Gastroesophageal sphincter (tissue), 4 donors: ENCODE results near the gene ABCA1. TPM values are rescaled to one million over a fixed set of nuclear protein-coding genes. Genes with fewer than 3 reads are reported as not detected.
"Not testable (repeated sequence)": the region's sequence is repeated elsewhere in the genome, so short reads cannot be mapped to it uniquely, and the experiment has no call there.

Source experiments
- ATAC-seq: fragments of 150-250 bp; one replicate; pipeline ENCODE4 v1.9.1; 2016; ENCODE audit warnings: mild to moderate bottlenecking, moderate library complexity
- H3K27ac ChIP-seq, 4 donors: fragments of 200-600 bp; sonication (generic) in 3 of 4; 1 replicate in 3 of 4; 2 replicates in 1 of 4; pipeline ENCODE4 v1.5.1; 2016 to 2019
- H3K27me3 ChIP-seq: fragments of 200-600 bp; sonication (generic); one replicate; pipeline ENCODE4 v1.5.1; 2019
- H3K36me3 ChIP-seq, 2 donors: fragments of 200-600 bp; sonication (generic); one replicate each; pipeline ENCODE4 v1.5.1; 2019; ENCODE audit warnings: control low read depth in 1 of 2
- H3K4me1 ChIP-seq, 3 donors: fragments of 200-600 bp; sonication (generic); 1 replicate in 2 of 3; 2 replicates in 1 of 3; pipeline ENCODE4 v1.5.1; 2016 to 2019; ENCODE audit warnings: control low read depth in 2 of 3
- H3K4me3 ChIP-seq, 2 donors: fragments of 200-600 bp; sonication (generic); one replicate each; pipeline ENCODE4 v1.5.1; 2019; ENCODE audit warnings: mild to moderate bottlenecking in 1 of 2, moderate library complexity in 1 of 2
- H3K9me3 ChIP-seq, 3 donors: fragments of 200-600 bp; sonication (generic); one replicate each; pipeline ENCODE4 v1.5.1; 2017 to 2019; ENCODE audit warnings: control low read depth in 2 of 3
- CTCF ChIP-seq, 4 experiments: fragments of 200-600 bp in 2 of 4; fragments of 450-650 bp in 2 of 4; sonication (generic) in 1 of 4; IDR thresholded peaks; one replicate each; pipeline ENCODE4 v1.5.1; 2017 to 2019; ENCODE audit warnings: antibody characterized with exemption in 4 of 4, mild to moderate bottlenecking in 2 of 4, moderate library complexity in 2 of 4
- EP300 ChIP-seq: sonication (generic); formaldehyde crosslinking; IDR thresholded peaks from one replicate; pipeline ENCODE4 v1.6.1; 2017; ENCODE audit warnings: antibody characterized with exemption, mild to moderate bottlenecking
- POLR2A ChIP-seq, 2 donors: fragments of 450-650 bp; IDR thresholded peaks; one replicate each; pipeline ENCODE4 v1.6.1; 2017; ENCODE audit warnings: antibody characterized with exemption in 2 of 2, mild to moderate bottlenecking in 2 of 2, moderate library complexity in 1 of 2
- POLR2AphosphoS5 ChIP-seq: sonication (generic); formaldehyde crosslinking; IDR thresholded peaks from one replicate; pipeline ENCODE4 v1.6.1; 2017; ENCODE audit warnings: antibody characterized with exemption
- whole genome bisulfite sequencing, 2 donors: methylation state at CpG; one replicate each; pipeline ENCODE4 v1.1.5; 2018; ENCODE audit warnings: low coverage in 1 of 2; 5-methylcytosine and 5-hydroxymethylcytosine counted together
- total RNA-seq, 4 donors: library from RNA; depleted of rRNA; stranded (reverse); fragments of >200 nt; gene quantifications; one replicate each; pipeline ENCODE4 v1.1.0, GENCODE V29; 2016

ABCA1 gene
- total RNA-seq, 4 donors from 2014 or later = 46.2 to 91.5 (median 64.9) TPM

- Histone ChIP-seq H3K36me3 (peaks cover 0 to 5% of the 10 kb centered on the region in 2 donors), H3K4me3 (no peak overlapping the region), H3K27ac (no peak overlapping the region), H3K9me3 (no peaks in the 10 kb centered on the region), H3K27me3 (no peaks in the 10 kb centered on the region), H3K4me1 (no peaks in the 10 kb centered on the region)
- TF ChIP-seq POLR2AphosphoS5 (no peak), CTCF (IDR thresholded peaks at IDR 0.05) (no peak), POLR2A (IDR thresholded peaks at IDR 0.05) (no peak), EP300 (no peak)
- no peak for ATAC-seq
- WGBS, 2 donors = 45 to 69% methylated on average over 5 of the region's 5 CpGs
Observed at GRCh38 chr9:104772714-104773510, 155.0 kb downstream of the ABCA1 start.

DNA sequence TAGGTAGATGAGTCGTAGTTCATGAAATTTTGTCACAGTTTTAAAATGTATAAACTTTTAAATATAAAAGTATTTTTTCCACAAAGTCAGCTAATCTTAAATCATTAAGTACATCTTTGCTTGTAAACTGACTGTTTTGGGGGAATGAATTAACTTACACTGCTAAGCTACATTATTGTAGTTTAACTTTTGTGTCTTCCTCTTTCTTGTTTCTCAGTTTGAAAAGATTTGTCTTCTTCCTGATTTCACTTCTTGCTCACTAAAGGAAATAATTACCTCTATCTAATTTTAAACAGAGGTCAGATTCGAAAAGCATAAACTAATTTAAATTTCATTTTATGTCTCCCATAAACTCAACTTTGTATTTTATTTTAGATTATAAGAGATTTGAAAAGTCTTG is 158.3 kb downstream of the ABCA1 start:
- ATAC-seq = no peak
- no peaks in the 10 kb centered on the region for H3K9me3 ChIP-seq
- no peak overlapping the region for H3K4me3 ChIP-seq
- no peak overlapping the region for H3K27ac ChIP-seq
- peaks cover 0 to 5% of the 10 kb centered on the region in 2 donors for H3K36me3 ChIP-seq
- 72 to 76% methylated on average over 2 of the region's 2 CpGs for WGBS, 2 donors
- H3K27me3 ChIP-seq = no peaks in the 10 kb centered on the region
- peaks cover 0 to 7% (median 0%) of the 10 kb centered on the region in 3 donors for H3K4me1 ChIP-seq
- TF ChIP-seq EP300 = no peak
- TF ChIP-seq CTCF (IDR thresholded peaks at IDR 0.05) = no peak
- no peak for TF ChIP-seq POLR2A (IDR thresholded peaks at IDR 0.05)
- TF ChIP-seq POLR2AphosphoS5 = no peak

- H3K27me3 ChIP-seq, H3K4me3 ChIP-seq, H3K36me3 ChIP-seq, H3K27ac ChIP-seq, ATAC-seq, H3K9me3 ChIP-seq: not testable (repeated sequence)
- H3K4me1 ChIP-seq = peaks cover 0 to 12% (median 0%) of the 10 kb centered on the region in 3 donors
- 97 to 100% methylated on average over 3 to 9 of the region's 12 CpGs for WGBS, 2 donors
Observed at GRCh38 chr9:104769029-104769428, 158.9 kb downstream of the ABCA1 start.

DNA sequence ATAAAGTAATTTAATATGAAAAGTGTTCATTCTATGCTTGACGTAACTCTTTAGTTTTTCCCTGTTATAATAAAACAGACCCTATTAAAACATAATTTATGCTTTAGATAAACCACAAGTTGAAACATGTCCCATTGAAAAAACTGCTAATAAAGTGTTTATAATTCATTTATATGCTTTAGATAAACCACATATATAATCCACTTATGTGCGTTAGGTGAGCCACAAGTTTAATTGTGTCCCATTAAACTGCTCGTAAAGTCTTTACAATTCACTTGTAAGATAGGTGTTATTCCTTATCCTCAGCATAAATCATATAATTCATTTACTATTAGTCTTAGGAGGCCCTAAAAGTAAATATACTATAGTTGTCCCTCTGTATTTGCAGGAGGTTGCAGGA is 160.4 kb downstream of the ABCA1 start:
- WGBS, 2 donors = 94 to 96% methylated on average over 3 of the region's 3 CpGs
- H3K9me3 ChIP-seq = no peaks in the 10 kb centered on the region
- H3K27ac ChIP-seq = no peak overlapping the region
- ATAC-seq = no peak
- TF ChIP-seq EP300 = no peak
- no peak for TF ChIP-seq CTCF (IDR thresholded peaks at IDR 0.05)
- TF ChIP-seq POLR2AphosphoS5 = no peak
- TF ChIP-seq POLR2A (IDR thresholded peaks at IDR 0.05) = no peak
- H3K27me3 ChIP-seq = no peaks in the 10 kb centered on the region
- peaks cover 0 to 5% of the 10 kb centered on the region in 2 donors for H3K36me3 ChIP-seq
- H3K4me1 ChIP-seq = peaks cover 0 to 15% (median 0%) of the 10 kb centered on the region in 3 donors
- no peak overlapping the region for H3K4me3 ChIP-seq

- H3K27ac ChIP-seq = no peak overlapping the region
- H3K27me3 ChIP-seq = no peaks in the 10 kb centered on the region
- no peaks in the 10 kb centered on the region for H3K9me3 ChIP-seq
- 92 to 96% methylated on average over 7 of the region's 7 CpGs for WGBS, 2 donors
- no peak for TF ChIP-seq CTCF (IDR thresholded peaks at IDR 0.05)
- TF ChIP-seq POLR2AphosphoS5 = no peak
- TF ChIP-seq EP300 = no peak
- no peak for TF ChIP-seq POLR2A (IDR thresholded peaks at IDR 0.05)
- no peaks in the 10 kb centered on the region for H3K36me3 ChIP-seq
- H3K4me1 ChIP-seq = peaks cover 0 to 15% (median 0%) of the 10 kb centered on the region in 3 donors
- ATAC-seq = no peak
- H3K4me3 ChIP-seq = no peak overlapping the region
Observed at GRCh38 chr9:104766025-104766424, 161.9 kb downstream of the ABCA1 start.
